Left hindlimb (tissue), 1 donor: ENCODE results near the gene PLEKHH1.
A peak's percentile ranks its signal among the peaks of the same experiment; 100 is the strongest.

Experiments
- DNase-seq: peaks from one replicate; pipeline ENCODE4 v3.0.0-alpha.2; 2018

Gene PLEKHH1

DNA sequence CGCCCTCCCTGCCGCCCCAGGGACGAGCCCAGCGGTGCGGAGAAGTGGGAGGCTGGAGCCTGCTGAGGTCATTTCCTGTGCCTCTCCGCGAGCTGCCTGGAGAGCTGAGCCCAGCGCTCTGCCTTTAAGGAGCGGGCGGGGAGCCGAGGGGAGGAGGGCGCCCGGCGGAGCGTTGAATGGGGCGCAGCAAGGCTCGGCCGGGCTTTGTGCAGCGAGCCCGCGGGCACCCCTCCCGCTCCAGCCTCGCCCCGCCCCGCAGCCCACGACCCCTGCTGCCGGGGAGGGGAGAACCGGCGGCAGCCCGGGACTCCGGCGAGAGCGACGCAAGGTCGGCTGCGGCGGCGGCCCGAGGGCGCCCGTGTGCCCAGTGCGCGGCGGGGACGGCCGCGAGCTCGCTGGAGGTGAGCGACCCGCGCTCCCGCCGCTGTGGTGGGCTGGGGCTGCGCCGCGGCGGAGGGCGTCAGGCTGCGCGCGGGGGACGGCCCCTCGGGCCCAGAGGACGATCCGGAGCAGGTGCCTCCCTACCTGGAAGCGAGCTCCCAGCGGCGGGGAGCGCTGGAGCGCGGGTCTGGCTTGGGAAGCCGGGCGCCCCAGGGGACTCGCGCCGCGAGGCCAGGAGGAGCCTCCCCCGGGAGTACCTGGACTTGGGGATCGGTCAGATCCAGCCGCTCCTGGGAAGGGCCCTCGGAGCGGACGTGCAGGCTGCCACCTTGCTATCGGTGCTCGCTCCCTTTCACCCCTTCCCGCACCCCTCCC, at the start of gene PLEKHH1:
Gene PLEKHH1 (plus strand): TSS at position 293 of the 756 bp plus-strand sequence. CDS start 8,578 bp downstream, outside the sequence.
- peak; percentile 69 for DNase-seq

DNA sequence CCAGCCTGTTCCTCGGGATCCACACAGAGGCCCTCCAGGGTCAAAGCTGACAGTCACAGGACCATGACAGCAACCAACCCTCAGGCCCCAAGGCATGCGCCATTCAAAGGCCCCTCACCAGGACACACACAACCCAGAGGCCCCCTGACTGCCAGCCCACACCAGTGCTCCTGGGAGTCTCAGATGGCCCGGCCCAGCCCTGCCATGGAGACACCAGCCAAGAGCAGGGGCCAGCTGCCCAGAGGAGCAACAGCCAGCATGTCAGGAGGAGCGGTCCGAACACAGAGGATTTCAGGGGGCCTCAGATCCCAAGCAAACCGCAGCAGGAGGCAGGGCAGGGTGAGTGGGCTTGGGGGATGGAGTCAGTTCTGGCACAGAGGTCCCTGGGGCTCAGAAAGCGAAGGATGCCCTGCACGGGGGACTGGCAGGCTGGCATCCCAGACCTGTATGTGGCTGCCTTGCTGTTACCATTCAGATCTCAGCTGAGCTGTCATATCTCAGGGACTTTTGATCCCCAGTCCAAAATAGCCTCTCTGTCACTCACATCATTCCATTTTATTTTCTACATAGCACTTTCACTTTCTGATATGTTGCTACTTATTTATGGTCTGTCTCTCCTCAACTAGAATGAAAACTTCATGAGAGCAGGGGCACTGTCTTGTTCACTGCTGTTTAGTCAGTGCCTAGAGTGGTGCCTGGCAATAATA, 49.4 kb upstream of the PLEKHH1 start:
- no peak for DNase-seq

- DNase-seq = no peak
Measured at GRCh38 chr14:67485501-67486095, 47.5 kb upstream of the PLEKHH1 start.

GRCh38 chr14:67486890-67487289, 46.2 kb upstream of the PLEKHH1 start:
- no peak for DNase-seq

- no peak for DNase-seq
Measured at GRCh38 chr14:67487332-67487731, 45.8 kb upstream of the PLEKHH1 start.

DNA sequence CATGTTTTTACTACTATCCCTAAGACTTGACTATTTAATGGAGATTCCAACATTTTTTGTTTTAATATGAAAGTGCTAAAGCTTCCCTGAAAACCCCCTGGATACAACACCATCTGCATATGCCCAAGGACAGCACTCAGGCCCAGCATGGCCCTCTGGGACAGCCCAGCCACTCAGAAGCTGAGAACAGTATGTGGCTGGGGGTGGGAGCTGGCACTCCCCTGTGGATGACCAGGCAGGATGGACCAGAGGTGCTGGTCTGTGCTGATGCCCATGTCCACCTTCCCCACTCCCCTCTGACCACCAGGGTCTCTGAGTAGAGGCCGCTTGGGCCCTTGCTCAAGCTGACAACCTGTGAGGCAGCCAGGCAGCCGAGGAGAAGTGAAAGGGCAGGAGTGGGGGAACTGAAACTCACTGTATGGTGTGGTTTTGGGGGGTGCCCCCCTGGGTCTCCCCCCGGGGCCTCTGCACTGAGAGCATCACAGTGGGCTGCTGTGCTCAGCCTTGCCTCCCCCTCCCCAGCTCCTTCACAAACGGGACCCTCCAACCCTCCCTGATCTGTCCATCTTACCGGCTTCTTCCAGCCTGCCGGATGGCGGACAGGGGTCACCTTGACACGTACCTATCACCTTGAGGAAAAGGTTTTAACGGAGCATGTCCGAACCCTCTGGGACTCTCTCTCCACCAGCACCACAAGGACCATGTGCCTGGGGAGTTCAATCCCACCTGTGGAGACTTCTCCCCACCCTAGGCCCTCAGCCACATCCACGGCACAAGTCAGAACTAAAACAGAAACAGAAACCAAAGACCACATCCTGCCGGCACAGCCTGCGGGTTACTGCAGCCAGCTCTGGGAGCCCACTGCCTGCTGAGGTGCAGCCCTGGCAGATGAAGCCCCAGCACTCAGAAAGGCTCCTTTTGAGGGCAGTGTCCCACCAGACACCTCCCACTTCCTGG, 44.9 kb upstream of the PLEKHH1 start, which contains the start of gene TMEM229B:
Gene TMEM229B (minus strand): TSS at position 785 of the 957 bp plus-strand sequence. CDS start 14,798 bp downstream, outside the sequence.
- DNase-seq = no peak

GRCh38 chr14:67490196-67490595, 42.9 kb upstream of the PLEKHH1 start:
- no peak for DNase-seq

DNA sequence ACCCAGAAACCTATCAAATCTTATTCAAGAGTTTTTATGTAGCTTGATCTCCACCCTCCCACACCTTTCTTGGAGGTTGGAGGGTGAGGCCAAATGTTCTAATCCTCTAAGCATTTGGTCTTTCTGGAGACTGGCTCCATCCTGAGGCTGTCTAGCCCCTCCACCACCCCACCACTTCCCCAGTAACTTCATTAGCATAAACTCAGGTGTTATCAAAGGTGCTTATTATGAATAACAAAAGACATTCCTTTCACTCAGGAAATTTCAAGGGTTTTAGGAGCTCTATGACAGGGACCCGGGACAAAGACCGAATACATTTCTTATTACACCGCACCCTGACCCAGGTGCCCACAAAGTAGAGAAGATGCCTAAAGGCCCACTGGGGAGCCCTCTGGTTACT, 41.8 kb upstream of the PLEKHH1 start:
- no peak for DNase-seq

- DNase-seq = no peak
Measured at GRCh38 chr14:67491741-67492507, 41.2 kb upstream of the PLEKHH1 start.

- DNase-seq = no peak
Measured at GRCh38 chr14:67492538-67492937, 40.6 kb upstream of the PLEKHH1 start.

DNA sequence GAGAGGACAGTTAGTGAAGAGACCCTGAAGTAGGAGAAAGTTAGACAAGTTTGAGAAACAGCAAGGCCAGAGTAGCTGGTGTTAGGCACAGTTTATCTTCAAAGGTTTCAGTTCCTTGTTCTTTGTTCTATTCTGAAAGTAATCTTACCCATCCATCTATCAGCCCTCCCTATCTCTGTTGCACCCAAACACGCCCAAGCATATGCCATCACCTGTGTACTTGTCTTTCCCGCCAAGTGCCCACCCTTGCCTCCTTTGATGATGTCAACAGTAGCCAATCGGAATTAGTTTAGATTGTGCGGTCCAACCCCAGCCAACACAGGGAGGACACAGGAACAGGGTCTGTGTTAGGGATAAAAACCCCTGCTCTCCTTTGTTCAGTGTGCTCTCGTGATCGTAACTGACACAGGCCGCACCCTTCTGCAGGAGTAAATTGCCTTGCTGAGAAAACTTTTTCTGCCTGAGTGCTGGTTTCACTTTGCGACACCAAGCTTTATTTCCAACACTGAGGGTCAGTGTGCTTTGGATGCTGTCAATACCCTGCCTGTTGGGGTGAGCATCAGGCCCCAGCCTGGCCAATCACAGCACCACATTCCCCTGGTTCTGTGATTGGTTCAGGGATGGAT, 39.9 kb upstream of the PLEKHH1 start:
- no peak for DNase-seq

GRCh38 chr14:67495827-67496226, 37.3 kb upstream of the PLEKHH1 start:
- no peak for DNase-seq

DNA sequence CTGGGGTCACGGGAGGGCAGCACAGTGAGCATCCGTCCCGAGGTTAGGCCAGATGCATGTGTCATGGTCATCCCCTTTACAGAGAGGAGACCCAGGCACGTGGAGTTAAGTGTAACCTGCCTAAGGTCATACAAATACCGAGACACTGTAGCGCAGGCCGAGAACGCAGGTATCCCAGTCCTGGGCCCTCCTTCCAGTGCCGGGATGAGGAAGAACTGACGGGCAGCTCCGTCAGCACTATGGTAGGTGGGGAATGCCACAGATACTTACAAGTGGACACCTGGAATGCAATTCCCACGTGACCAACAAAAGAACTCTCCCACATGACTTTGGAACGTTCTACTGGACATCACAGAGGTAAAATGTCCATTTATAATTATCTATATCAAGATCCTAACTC, 35.9 kb upstream of the PLEKHH1 start:
- DNase-seq = no peak

GRCh38 chr14:67497716-67498115, 35.4 kb upstream of the PLEKHH1 start:
- no peak for DNase-seq

DNA sequence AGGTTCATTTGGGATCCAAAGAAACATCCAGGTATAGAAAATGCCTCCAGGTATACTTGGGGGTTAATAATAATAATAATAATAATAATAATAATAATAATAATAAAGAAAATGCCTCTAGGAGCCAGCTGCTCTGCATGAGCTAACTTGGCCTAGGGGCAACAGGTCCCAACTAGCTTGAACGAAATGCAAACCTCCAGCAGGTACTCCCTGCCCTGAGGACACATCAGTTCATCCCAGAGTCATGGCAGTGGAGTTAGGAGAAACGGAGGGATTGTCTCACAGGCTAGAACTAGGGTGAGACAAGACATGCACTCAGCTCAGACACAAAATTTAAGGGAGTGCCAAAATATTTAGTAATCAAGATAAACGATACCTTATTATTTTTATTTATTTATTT, 32.1 kb upstream of the PLEKHH1 start:
- no peak for DNase-seq

- no peak for DNase-seq
Measured at GRCh38 chr14:67501670-67502069, 31.4 kb upstream of the PLEKHH1 start.

GRCh38 chr14:67502867-67503266, 30.2 kb upstream of the PLEKHH1 start:
- DNase-seq = no peak

DNA sequence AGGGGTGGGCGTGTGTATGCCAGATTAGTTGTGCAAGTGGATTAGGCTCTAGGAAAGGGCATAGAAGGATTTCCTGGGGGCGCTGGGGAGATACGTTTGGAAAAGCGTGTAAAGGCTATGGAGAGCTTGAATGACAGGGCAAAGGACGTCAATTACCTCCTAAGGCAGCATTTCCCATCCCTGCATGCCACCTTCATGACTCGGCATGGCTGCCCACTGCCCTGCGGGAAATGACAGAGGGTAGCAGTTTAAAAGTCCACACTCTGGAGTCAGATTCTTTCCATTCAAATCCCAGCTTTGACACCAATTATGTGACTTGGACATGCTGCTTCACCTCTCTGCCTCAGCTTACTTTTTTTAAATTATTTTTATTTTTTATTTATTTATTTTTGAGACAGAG, 29.8 kb upstream of the PLEKHH1 start:
- DNase-seq = no peak

- DNase-seq = no peak
Measured at GRCh38 chr14:67505254-67505653, 27.8 kb upstream of the PLEKHH1 start.

- DNase-seq = no peak
Measured at GRCh38 chr14:67508956-67509355, 24.1 kb upstream of the PLEKHH1 start.

DNA sequence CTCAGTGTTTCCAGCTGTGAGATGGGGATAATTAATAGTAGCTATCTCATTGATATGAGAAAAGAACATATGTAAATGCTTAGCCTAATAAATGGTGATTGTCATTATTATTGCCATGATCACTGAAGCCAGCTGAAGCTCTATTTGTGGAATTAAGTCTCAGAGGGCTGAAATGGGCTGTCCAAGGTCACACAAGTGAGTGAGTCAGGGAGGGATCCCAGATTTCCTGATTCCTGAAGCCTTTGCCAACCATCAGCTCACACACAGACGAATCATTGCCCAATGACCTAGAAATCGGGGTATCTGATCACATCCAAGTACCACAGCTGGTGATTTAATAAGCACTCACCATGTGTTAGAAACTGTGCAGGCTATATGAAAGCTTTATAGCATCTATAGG, 23.0 kb upstream of the PLEKHH1 start:
- no peak for DNase-seq
